Lower leg skin (tissue), 3 donors: ENCODE measurements around the gene YTHDF2.

Experiments used
- CTCF ChIP-seq, 3 donors: fragments of 450-650 bp; IDR thresholded peaks; one replicate each; pipeline ENCODE4 v1.5.1; 2016; ENCODE audit warnings: antibody characterized with exemption in 3 of 3, mild to moderate bottlenecking in 3 of 3, moderate library complexity in 2 of 3
- POLR2A ChIP-seq, 2 donors: fragments of 450-650 bp; IDR thresholded peaks; one replicate each; pipeline ENCODE4 v1.6.1; 2016 to 2017; ENCODE audit warnings: antibody characterized with exemption in 2 of 2, mild to moderate bottlenecking in 1 of 2, moderate library complexity in 1 of 2

GRCh38 chr1:28779751-28780408, 43.1 kb downstream of the YTHDF2 start:
- TF ChIP-seq CTCF (IDR thresholded peaks at IDR 0.05) = no peak
- TF ChIP-seq POLR2A (IDR thresholded peaks at IDR 0.05) = no peak
